Endothelial cell of umbilical vein (primary cell): ENCODE data around the gene STYK1. TPM values are rescaled to one million over a fixed set of nuclear protein-coding genes. Genes with fewer than 3 reads are reported as not detected.

Experiments
- BruUV-seq: library from RNA; stranded (reverse); fragments of 400-500 nt; replicated peaks from 2 replicates; lab custom pipeline; 2021; lab: Mats Ljungman, UMichigan
- CTCF ChIA-PET: fragments of 300-600, 350-600 bp; sonication (Branson Sonifier 250); formaldehyde crosslinking; loops from one replicate; lab custom pipeline; 2021; ENCODE audit warnings: antibody characterized with exemption, inconsistent platforms; lab: Charles Lee
- POLR2A ChIA-PET: fragments of 300-600, 350-600 bp; sonication (Branson Sonifier 250); formaldehyde crosslinking; loops from one replicate; lab custom pipeline; 2021; ENCODE audit warnings: antibody characterized with exemption, inconsistent platforms; lab: Charles Lee
- DNase-seq: peaks from one replicate; pipeline ENCODE4 v3.0.0-alpha.2; 2011; ENCODE audit warnings: low read depth, low spot score
- FAIRE-seq: peaks from 2 replicates; lab custom pipeline; 2011; peaks lifted over from hg19 to GRCh38; lab: Jason Lieb, UNC
- H2AFZ ChIP-seq: 2 replicates; pipeline ENCODE4 v1.6.0; 2012; ENCODE audit warnings: low read depth, low read length, control low read depth, inconsistent platforms
- H3K27ac ChIP-seq: 2 replicates; pipeline ENCODE4 v1.5.1; 2011; ENCODE audit warnings: low read depth, mild to moderate bottlenecking, control low read depth, low read length, moderate library complexity; ENCODE audit not compliant: insufficient read depth
- H3K27me3 ChIP-seq, 2 experiments: 2 replicates each; pipeline versions ENCODE4 v1.6.0 to v1.6.1; 2011; ENCODE audit warnings: low read length in 2 of 2, mixed read lengths in 1 of 2; ENCODE audit not compliant: control insufficient read depth in 2 of 2, insufficient read depth in 2 of 2
- H3K36me3 ChIP-seq, 2 experiments: 2 replicates in 1 of 2; 3 replicates in 1 of 2; pipeline ENCODE4 v1.5.1; 2011; ENCODE audit warnings: low read length in 2 of 2, mild to moderate bottlenecking in 1 of 2, moderate library complexity in 1 of 2; ENCODE audit not compliant: control insufficient read depth in 2 of 2, insufficient read depth in 2 of 2; ENCODE audit errors: extremely low read depth in 1 of 2
- H3K4me1 ChIP-seq: 3 replicates; pipeline ENCODE4 v1.5.1; 2011; ENCODE audit warnings: mild to moderate bottlenecking, low read length; ENCODE audit not compliant: control insufficient read depth, insufficient read depth; ENCODE audit errors: extremely low read depth
- H3K4me2 ChIP-seq: 2 replicates; pipeline ENCODE4 v1.6.1; 2011; ENCODE audit warnings: low read length, control low read depth, mixed read lengths; ENCODE audit not compliant: insufficient read depth
- H3K4me3 ChIP-seq, 3 experiments: fragments of 200-600 bp in 1 of 3; sonication (generic), shearing (Covaris generic) in 1 of 3; replicated peaks in 1 of 3; 2 replicates each; pipeline ENCODE4 v1.5.1; 2011 to 2016; ENCODE audit warnings: control low read depth in 3 of 3, low read length in 3 of 3, mild to moderate bottlenecking in 2 of 3, inconsistent platforms in 1 of 3, low read depth in 1 of 3, moderate library complexity in 1 of 3; ENCODE audit not compliant: insufficient read depth in 1 of 3
- H3K79me2 ChIP-seq: 2 replicates; pipeline ENCODE4 v1.6.0; 2012; ENCODE audit warnings: low read length, inconsistent platforms; ENCODE audit not compliant: control insufficient read depth, insufficient read depth
- H3K9ac ChIP-seq: replicated peaks from 2 replicates; pipeline ENCODE3; 2011; ENCODE audit warnings: low read length, control low read depth; ENCODE audit not compliant: insufficient read depth; ENCODE audit errors: extremely low read depth
- H3K9me1 ChIP-seq: replicated peaks from 3 replicates; pipeline ENCODE4 v1.6.0; 2011; ENCODE audit warnings: mild to moderate bottlenecking, low read length; ENCODE audit not compliant: control insufficient read depth, insufficient read depth; ENCODE audit errors: extremely low read depth
- H3K9me3 ChIP-seq: replicated peaks from 2 replicates; pipeline ENCODE4 v1.5.1; 2012; ENCODE audit warnings: low read length, inconsistent platforms; ENCODE audit not compliant: control insufficient read depth, insufficient read depth
- H4K20me1 ChIP-seq: replicated peaks from 2 replicates; pipeline ENCODE3; 2011; ENCODE audit warnings: mild to moderate bottlenecking, low read length; ENCODE audit not compliant: control insufficient read depth, insufficient read depth; ENCODE audit errors: extremely low read depth
- CTCF ChIP-seq, 2 donors: IDR thresholded peaks; 1 replicate in 1 of 2; 2 replicates in 1 of 2; pipeline ENCODE4 v1.5.1; 2011; ENCODE audit warnings: low read length in 2 of 2, mild to moderate bottlenecking in 2 of 2, moderate library complexity in 2 of 2, control low read depth in 1 of 2, inconsistent platforms in 1 of 2, low read depth in 1 of 2; ENCODE audit not compliant: insufficient read depth in 1 of 2; ENCODE audit errors: extremely low read depth in 1 of 2
- EZH2 ChIP-seq: IDR thresholded peaks from 2 replicates; pipeline ENCODE4 v1.6.1; 2012; ENCODE audit warnings: borderline replicate concordance, low read depth, mild to moderate bottlenecking, moderate library complexity, low read length, inconsistent platforms; ENCODE audit not compliant: severe bottlenecking
- FOS ChIP-seq: IDR thresholded peaks from 2 replicates; pipeline ENCODE4 v1.6.1; 2011; ENCODE audit warnings: mild to moderate bottlenecking, low read length, moderate library complexity, borderline replicate concordance; ENCODE audit not compliant: insufficient read depth
- GATA2 ChIP-seq: IDR thresholded peaks from 2 replicates; pipeline ENCODE4 v1.7.0; 2011; ENCODE audit warnings: low read depth, mild to moderate bottlenecking, moderate library complexity, mixed read lengths, low read length; ENCODE audit not compliant: insufficient read length, insufficient read depth
- JUN ChIP-seq: IDR thresholded peaks from 2 replicates; pipeline ENCODE4 v1.6.1; 2011; ENCODE audit warnings: borderline replicate concordance, low read depth; ENCODE audit not compliant: insufficient read length, insufficient read depth
- MAX ChIP-seq: IDR thresholded peaks from 2 replicates; pipeline ENCODE4 v1.6.1; 2011; ENCODE audit not compliant: insufficient read depth, insufficient read length
- MYC ChIP-seq: IDR thresholded peaks from one replicate; pipeline ENCODE4 v1.6.1; 2011; ENCODE audit warnings: mild to moderate bottlenecking, low read depth, low read length
- POLR2A ChIP-seq: IDR thresholded peaks from 2 replicates; pipeline ENCODE4 v1.6.1; 2012; ENCODE audit warnings: low read depth, mild to moderate bottlenecking, control low read depth, low read length
- dilution Hi-C: fragments of 300-500 bp; cut with MboI; formaldehyde crosslinking; loops from one replicate; pipeline ENCODE4 v1.15.0; 2019; ENCODE audit warnings: low sequenced_read_pairs; ENCODE audit not compliant: extremely low pct_ligation_motif_present
- intact Hi-C: fragments of 100-400 bp; cut with micrococcal nuclease; formaldehyde crosslinking; loops from one replicate; pipeline ENCODE4 v1.10.0; 2022
- polyA plus RNA-seq, 4 experiments: library from polyadenylated mRNA; depleted of rRNA in 3 of 4; stranded (reverse) in 3 of 4; unstranded in 1 of 4; fragments of >200 nt; gene quantifications; 2 replicates each; pipeline versions ENCODE4 v1.2.1 to v1.2.3, GENCODE V29; 2011 to 2012; ENCODE audit warnings: missing spikeins in 1 of 4
- total RNA-seq: library from RNA; stranded (reverse); gene quantifications from 2 replicates; pipeline ENCODE4 v1.2.3, GENCODE V29; 2021

STYK1 gene
- total and polyA plus RNA-seq, 2 donors (not counting 3 experiments of a cell fraction or from before 2014, with no cell fraction given), result 7.7 to 15.2 TPM

DNA sequence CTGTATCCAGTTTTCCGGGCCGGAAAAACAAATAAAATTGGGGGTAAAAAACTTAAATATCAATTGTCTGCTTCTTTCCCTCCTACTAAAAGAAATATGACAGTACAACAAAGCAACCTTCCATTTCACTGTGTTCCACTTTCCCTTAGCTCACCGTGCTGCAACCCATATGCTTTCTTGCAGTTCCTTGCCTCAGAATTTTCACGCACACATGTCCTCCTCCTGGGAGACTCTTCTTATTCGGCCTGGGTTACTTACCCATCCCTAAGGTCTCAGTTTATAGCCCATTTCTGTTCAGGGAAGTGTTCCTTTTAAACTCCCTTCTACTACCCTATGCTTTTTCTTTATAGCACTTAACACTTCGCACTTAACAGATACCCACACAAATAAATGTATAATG is 56.0 kb downstream of the STYK1 start:
- POLR2A ChIA-PET, result no interaction called here
- FAIRE-seq, result no peak
- intact Hi-C loops, result no loop called here

More for the DNA sequence above, 56.0 kb downstream of the STYK1 start:
- CTCF ChIA-PET, result interaction anchor here (0.9 to 1.2 kb wide), 3 partner anchors 13 to 132 kb away, joined by 3 to 4 read pairs (median 4); no protein-coding TSS in a partner anchor
- Histone ChIP-seq H3K4me1 (peaks cover 12% of the 10 kb centered on the region), H3K9me1 (no peaks in the 10 kb centered on the region), H3K4me3 (no peak overlapping the region), H3K9me3 (no peaks in the 10 kb centered on the region), H3K27ac (peak overlapping the region; percentile 62), H3K27me3 (no peaks in the 10 kb centered on the region), H3K4me2 (no peak overlapping the region), H3K9ac (peak overlapping the region; percentile 17), H2AFZ (no peak overlapping the region), H3K36me3 (peaks cover 6 to 17% of the 10 kb centered on the region in 2 experiments), H3K79me2 (peaks cover 5% of the 10 kb centered on the region), H4K20me1 (no peaks in the 10 kb centered on the region)
- dilution Hi-C loops, result no loop called here
- no peak for DNase-seq
- no TSS peak for BruUV-seq
- TF ChIP-seq JUN (no peak), FOS (no peak), POLR2A (no peak), EZH2 (no peak), GATA2 (no peak), MYC (no peak), CTCF (IDR thresholded peaks at IDR 0.05; ENCODE audit: extremely low read depth in 1 of 2, insufficient read depth in 1 of 2, low read depth in 1 of 2, low read length in 2 of 2) (no peak), MAX (no peak)
